ENCODE measurements around the gene TBX15. TPM values are rescaled to one million over a fixed set of nuclear protein-coding genes. Genes with fewer than 3 reads are reported as not detected.

TBX15 gene
- total RNA-seq, 1 donor from 2014 or later = not detected

DNA sequence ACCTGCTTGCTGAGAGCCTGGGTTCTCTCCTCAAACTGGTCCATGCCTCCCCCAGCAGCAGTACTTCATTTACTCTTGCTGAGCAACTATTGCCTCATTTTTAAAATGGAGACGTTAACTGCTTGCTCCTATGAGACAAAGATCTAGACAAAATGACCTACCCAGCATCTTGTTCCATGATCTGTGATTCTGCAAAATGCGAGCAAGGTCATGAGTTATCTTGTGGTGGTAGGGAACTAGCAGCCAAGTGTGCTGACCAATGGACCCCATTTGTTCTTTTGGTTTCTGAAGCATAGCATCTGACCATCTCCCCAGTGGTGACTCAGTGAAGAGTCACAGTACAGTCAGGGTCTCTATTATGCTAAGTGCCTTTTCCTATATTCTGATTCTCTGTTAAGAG is 40.4 kb downstream of the TBX15 start:
- TF ChIP-seq, protein P1, sequence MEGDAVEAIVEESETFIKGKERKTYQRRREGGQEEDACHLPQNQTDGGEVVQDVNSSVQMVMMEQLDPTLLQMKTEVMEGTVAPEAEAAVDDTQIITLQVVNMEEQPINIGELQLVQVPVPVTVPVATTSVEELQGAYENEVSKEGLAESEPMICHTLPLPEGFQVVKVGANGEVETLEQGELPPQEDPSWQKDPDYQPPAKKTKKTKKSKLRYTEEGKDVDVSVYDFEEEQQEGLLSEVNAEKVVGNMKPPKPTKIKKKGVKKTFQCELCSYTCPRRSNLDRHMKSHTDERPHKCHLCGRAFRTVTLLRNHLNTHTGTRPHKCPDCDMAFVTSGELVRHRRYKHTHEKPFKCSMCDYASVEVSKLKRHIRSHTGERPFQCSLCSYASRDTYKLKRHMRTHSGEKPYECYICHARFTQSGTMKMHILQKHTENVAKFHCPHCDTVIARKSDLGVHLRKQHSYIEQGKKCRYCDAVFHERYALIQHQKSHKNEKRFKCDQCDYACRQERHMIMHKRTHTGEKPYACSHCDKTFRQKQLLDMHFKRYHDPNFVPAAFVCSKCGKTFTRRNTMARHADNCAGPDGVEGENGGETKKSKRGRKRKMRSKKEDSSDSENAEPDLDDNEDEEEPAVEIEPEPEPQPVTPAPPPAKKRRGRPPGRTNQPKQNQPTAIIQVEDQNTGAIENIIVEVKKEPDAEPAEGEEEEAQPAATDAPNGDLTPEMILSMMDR (IDR thresholded peaks at IDR 0.05; ENCODE audit: unreplicated experiment) = no peak
- no peaks in the 10 kb centered on the region for H3K36me3 Mint-ChIP-seq (ENCODE audit: insufficient read depth)
- no peak for DNase-seq (ENCODE audit: low spot score, unreplicated experiment)
- peaks cover 13% of the 10 kb centered on the region for H3K27me3 Mint-ChIP-seq
- no peak overlapping the region for H3K27ac Mint-ChIP-seq
- no peaks in the 10 kb centered on the region for H3K4me1 Mint-ChIP-seq (ENCODE audit: low read depth)
- no peaks in the 10 kb centered on the region for H3K9me3 Mint-ChIP-seq (ENCODE audit: low read depth)
- no peak overlapping the region for H3K4me3 Mint-ChIP-seq (ENCODE audit: low read depth)

DNA sequence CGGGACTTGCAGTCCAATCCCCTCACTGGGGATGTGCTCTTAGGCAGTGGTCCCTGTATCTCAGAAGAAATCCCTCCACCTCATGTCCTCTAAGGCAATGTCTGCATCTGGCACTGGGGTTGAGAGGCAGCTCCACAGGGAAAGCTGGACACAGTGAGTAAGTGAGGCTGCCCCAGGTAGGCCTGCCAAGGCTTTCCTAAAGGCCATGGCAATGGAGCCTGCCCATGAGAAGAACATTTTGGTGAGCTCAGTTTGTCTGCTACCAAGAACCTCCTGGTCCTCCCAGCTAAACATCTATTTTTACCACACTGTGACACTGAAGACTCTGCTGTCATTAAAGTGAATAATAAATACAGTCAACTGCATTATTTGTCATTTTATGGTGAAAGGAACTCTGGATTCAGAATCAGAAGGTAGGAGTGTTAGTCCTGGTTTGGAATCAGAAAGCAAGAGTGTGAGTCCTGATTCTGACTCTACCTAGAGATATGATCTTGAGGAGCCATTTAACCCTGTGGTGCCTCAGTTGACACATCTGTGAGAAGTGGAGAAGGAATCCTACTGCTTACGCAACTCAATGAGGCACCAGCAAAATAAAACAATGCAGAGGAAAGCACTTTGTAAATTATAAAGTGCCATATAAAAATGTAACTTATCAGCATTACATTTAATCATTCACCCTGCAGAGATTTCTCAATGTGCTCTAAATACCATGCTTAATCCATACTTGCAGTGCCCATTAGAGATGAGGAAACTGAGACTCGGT is 41.0 kb downstream of the TBX15 start:
- H3K4me1 Mint-ChIP-seq (ENCODE audit: low read depth) = no peaks in the 10 kb centered on the region
- no peak for DNase-seq (ENCODE audit: low spot score, unreplicated experiment)
- no peak overlapping the region for H3K4me3 Mint-ChIP-seq (ENCODE audit: low read depth)
- H3K27ac Mint-ChIP-seq = no peak overlapping the region
- H3K9me3 Mint-ChIP-seq (ENCODE audit: low read depth) = no peaks in the 10 kb centered on the region
- H3K27me3 Mint-ChIP-seq = peaks cover 13% of the 10 kb centered on the region
- no peaks in the 10 kb centered on the region for H3K36me3 Mint-ChIP-seq (ENCODE audit: insufficient read depth)
- TF ChIP-seq, protein P1 (IDR thresholded peaks at IDR 0.05; ENCODE audit: unreplicated experiment) = no peak

DNA sequence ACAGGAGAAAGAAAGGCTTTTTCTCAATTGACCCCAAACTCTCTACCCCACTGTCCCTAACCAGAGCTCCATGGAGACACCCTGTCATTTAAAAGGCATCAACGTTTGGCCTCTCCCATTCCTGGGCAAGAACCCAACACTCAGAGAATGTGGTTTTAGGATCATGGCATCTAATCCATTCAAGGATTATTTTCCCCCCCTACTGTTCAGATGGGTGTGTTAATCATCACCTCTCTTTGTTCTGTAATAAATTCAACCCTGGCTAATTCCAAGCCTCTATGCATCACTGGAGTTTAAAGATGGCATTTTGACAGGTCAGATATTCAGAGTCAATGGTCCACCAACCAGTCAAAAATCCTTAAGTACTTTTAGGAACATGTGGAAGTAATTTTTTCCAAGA is 42.7 kb downstream of the TBX15 start:
- peaks cover 13% of the 10 kb centered on the region for H3K27me3 Mint-ChIP-seq
- no peak overlapping the region for H3K27ac Mint-ChIP-seq
- no peaks in the 10 kb centered on the region for H3K36me3 Mint-ChIP-seq (ENCODE audit: insufficient read depth)
- no peaks in the 10 kb centered on the region for H3K4me1 Mint-ChIP-seq (ENCODE audit: low read depth)
- no peaks in the 10 kb centered on the region for H3K9me3 Mint-ChIP-seq (ENCODE audit: low read depth)
- DNase-seq (ENCODE audit: low spot score, unreplicated experiment) = no peak
- H3K4me3 Mint-ChIP-seq (ENCODE audit: low read depth) = no peak overlapping the region
- TF ChIP-seq, protein P1 (IDR thresholded peaks at IDR 0.05; ENCODE audit: unreplicated experiment) = no peak

DNA sequence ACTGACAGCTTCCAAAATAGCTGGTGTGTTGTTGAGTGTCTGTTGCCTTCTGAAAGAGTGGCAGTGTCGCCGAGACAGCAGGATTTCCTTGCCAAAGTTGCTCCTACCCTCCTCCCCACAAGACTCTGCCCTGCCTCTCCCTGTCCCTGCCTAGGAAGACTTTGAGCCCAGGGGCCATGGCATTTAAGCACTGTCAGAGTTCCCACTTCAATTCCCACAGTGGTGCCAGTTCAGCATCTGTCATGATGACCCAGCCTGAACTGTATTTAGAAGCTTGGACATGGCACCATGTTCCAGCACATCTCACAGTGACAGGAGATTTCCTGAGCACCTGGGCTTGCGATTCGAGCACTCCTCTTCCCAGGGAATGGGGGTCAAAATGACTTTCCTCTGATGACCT is 43.6 kb downstream of the TBX15 start:
- peaks cover 13% of the 10 kb centered on the region for H3K27me3 Mint-ChIP-seq
- DNase-seq (ENCODE audit: low spot score, unreplicated experiment) = no peak
- H3K4me1 Mint-ChIP-seq (ENCODE audit: low read depth) = no peaks in the 10 kb centered on the region
- TF ChIP-seq, protein P1 (IDR thresholded peaks at IDR 0.05; ENCODE audit: unreplicated experiment) = no peak
- H3K27ac Mint-ChIP-seq = no peak overlapping the region
- H3K36me3 Mint-ChIP-seq (ENCODE audit: insufficient read depth) = no peaks in the 10 kb centered on the region
- H3K4me3 Mint-ChIP-seq (ENCODE audit: low read depth) = no peak overlapping the region
- H3K9me3 Mint-ChIP-seq (ENCODE audit: low read depth) = no peaks in the 10 kb centered on the region

DNA sequence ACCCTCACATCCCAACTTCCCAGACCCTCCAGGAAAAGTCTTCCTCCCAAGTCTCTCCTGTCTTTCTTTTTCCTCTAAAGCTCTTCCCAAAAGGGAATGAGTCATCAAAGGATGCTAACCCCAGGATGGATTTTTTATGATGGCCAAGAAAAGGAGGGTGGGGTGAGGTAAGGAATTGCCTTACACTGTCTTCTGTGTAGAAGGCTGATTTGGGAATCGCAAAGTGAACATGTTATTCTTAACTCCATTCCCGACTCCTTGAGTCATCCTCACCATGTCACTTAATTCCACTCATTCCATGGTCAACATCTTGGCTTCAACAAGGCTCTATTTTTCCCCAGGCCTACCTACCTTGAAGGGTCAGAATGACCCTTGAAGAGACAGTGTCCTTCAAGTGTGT is 44.0 kb downstream of the TBX15 start:
- peaks cover 13% of the 10 kb centered on the region for H3K27me3 Mint-ChIP-seq
- TF ChIP-seq, protein P1 (IDR thresholded peaks at IDR 0.05; ENCODE audit: unreplicated experiment) = no peak
- no peak overlapping the region for H3K27ac Mint-ChIP-seq
- H3K9me3 Mint-ChIP-seq (ENCODE audit: low read depth) = no peaks in the 10 kb centered on the region
- H3K36me3 Mint-ChIP-seq (ENCODE audit: insufficient read depth) = no peaks in the 10 kb centered on the region
- H3K4me3 Mint-ChIP-seq (ENCODE audit: low read depth) = no peak overlapping the region
- no peak for DNase-seq (ENCODE audit: low spot score, unreplicated experiment)
- no peaks in the 10 kb centered on the region for H3K4me1 Mint-ChIP-seq (ENCODE audit: low read depth)
